Vagina (tissue), 2 donors: ENCODE results near the gene GSTO2. TPM values are rescaled to one million over a fixed set of nuclear protein-coding genes. Genes with fewer than 3 reads are reported as not detected.

Source experiments
- DNase-seq, 2 donors: peaks; one replicate each; pipeline ENCODE4 v3.0.0-alpha.2; 2017; ENCODE audit errors: extremely low spot score in 2 of 2
- H3K27ac ChIP-seq: fragments of 200-600 bp; sonication (generic); one replicate; pipeline ENCODE4 v1.5.1; 2019
- H3K27me3 ChIP-seq: fragments of 200-600 bp; sonication (generic); one replicate; pipeline ENCODE4 v1.5.1; 2019
- H3K36me3 ChIP-seq, 2 donors: fragments of 200-600 bp; sonication (generic); one replicate each; pipeline ENCODE4 v1.5.1; 2017 to 2019
- H3K4me1 ChIP-seq: fragments of 200-600 bp; sonication (generic); one replicate; pipeline ENCODE4 v1.5.1; 2019
- H3K4me3 ChIP-seq, 2 donors: fragments of 200-600 bp; sonication (generic); 1 replicate in 1 of 2; 2 replicates in 1 of 2; pipeline ENCODE4 v1.5.1; 2016 to 2019
- H3K9me3 ChIP-seq: fragments of 200-600 bp; sonication (generic); one replicate; pipeline ENCODE4 v1.5.1; 2019
- POLR2A ChIP-seq, 2 donors: fragments of 450-650 bp; IDR thresholded peaks; one replicate each; pipeline ENCODE4 v1.6.1; 2017; ENCODE audit warnings: antibody characterized with exemption in 2 of 2, mild to moderate bottlenecking in 2 of 2, moderate library complexity in 2 of 2
- POLR2AphosphoS5 ChIP-seq, 2 donors: sonication (generic); formaldehyde crosslinking; IDR thresholded peaks; one replicate each; pipeline ENCODE4 v1.9.0; 2017; ENCODE audit warnings: antibody characterized with exemption in 2 of 2, mild to moderate bottlenecking in 2 of 2, low read depth in 1 of 2; ENCODE audit not compliant: insufficient read depth in 1 of 2
- intact Hi-C: fragments of 100-400 bp; cut with DNase I; formaldehyde crosslinking; loops from one replicate; pipeline ENCODE4 v1.15.1; 2023
- total RNA-seq: library from RNA; depleted of rRNA; stranded (reverse); fragments of >200 nt; gene quantifications from one replicate; pipeline ENCODE4 v1.2.3, GENCODE V29; 2016
- TF ChIP-seq, protein P1 (sequence below), 3 experiments: fragments of 450-650 bp in 2 of 3; fragments of 200-600 bp in 1 of 3; sonication (generic) in 1 of 3; IDR thresholded peaks; one replicate each; pipeline ENCODE4 v1.5.1; 2017 to 2019; ENCODE audit warnings: antibody characterized with exemption in 3 of 3, mild to moderate bottlenecking in 2 of 3, moderate library complexity in 2 of 3

Gene GSTO2
- total RNA-seq, 1 donor from 2014 or later: 13.8 TPM

GRCh38 chr10:104314591-104315485, 45.9 kb downstream of the GSTO2 start:
- peaks cover 62% of the 10 kb centered on the region for H3K4me1 ChIP-seq
- no peak for DNase-seq
- TF ChIP-seq POLR2A (IDR thresholded peaks at IDR 0.05): no peak
- TF ChIP-seq POLR2AphosphoS5 (IDR thresholded peaks at IDR 0.05; ENCODE audit: insufficient read depth in 1 of 2, low read depth in 1 of 2): peak in 1 of 2 donors; percentile 33
- TF ChIP-seq, protein P1, sequence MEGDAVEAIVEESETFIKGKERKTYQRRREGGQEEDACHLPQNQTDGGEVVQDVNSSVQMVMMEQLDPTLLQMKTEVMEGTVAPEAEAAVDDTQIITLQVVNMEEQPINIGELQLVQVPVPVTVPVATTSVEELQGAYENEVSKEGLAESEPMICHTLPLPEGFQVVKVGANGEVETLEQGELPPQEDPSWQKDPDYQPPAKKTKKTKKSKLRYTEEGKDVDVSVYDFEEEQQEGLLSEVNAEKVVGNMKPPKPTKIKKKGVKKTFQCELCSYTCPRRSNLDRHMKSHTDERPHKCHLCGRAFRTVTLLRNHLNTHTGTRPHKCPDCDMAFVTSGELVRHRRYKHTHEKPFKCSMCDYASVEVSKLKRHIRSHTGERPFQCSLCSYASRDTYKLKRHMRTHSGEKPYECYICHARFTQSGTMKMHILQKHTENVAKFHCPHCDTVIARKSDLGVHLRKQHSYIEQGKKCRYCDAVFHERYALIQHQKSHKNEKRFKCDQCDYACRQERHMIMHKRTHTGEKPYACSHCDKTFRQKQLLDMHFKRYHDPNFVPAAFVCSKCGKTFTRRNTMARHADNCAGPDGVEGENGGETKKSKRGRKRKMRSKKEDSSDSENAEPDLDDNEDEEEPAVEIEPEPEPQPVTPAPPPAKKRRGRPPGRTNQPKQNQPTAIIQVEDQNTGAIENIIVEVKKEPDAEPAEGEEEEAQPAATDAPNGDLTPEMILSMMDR (IDR thresholded peaks at IDR 0.05): no peak
- no peak overlapping the region for H3K27ac ChIP-seq
- H3K9me3 ChIP-seq: no peaks in the 10 kb centered on the region
- peaks cover 0 to 31% of the 10 kb centered on the region in 2 donors for H3K36me3 ChIP-seq
- H3K4me3 ChIP-seq: no peak overlapping the region
- intact Hi-C loops: no loop called here
- no peaks in the 10 kb centered on the region for H3K27me3 ChIP-seq

GRCh38 chr10:104315486-104315921, 46.5 kb downstream of the GSTO2 start:
- H3K4me3 ChIP-seq: no peak overlapping the region
- H3K9me3 ChIP-seq: no peaks in the 10 kb centered on the region
- H3K4me1 ChIP-seq: peaks cover 62% of the 10 kb centered on the region
- intact Hi-C loops: no loop called here
- DNase-seq: no peak
- no peak overlapping the region for H3K27ac ChIP-seq
- H3K36me3 ChIP-seq: peaks cover 0 to 31% of the 10 kb centered on the region in 2 donors
- H3K27me3 ChIP-seq: no peaks in the 10 kb centered on the region
- no peak for TF ChIP-seq POLR2AphosphoS5 (IDR thresholded peaks at IDR 0.05; ENCODE audit: insufficient read depth in 1 of 2, low read depth in 1 of 2)
- no peak for TF ChIP-seq POLR2A (IDR thresholded peaks at IDR 0.05)
- TF ChIP-seq, protein P1 (IDR thresholded peaks at IDR 0.05): no peak

- H3K4me1 ChIP-seq: peaks cover 70% of the 10 kb centered on the region
- no peak overlapping the region for H3K4me3 ChIP-seq
- intact Hi-C loops: no loop called here
- no peaks in the 10 kb centered on the region for H3K9me3 ChIP-seq
- TF ChIP-seq POLR2AphosphoS5 (IDR thresholded peaks at IDR 0.05; ENCODE audit: insufficient read depth in 1 of 2, low read depth in 1 of 2) (no peak), POLR2A (IDR thresholded peaks at IDR 0.05) (no peak)
- TF ChIP-seq, protein P1 (IDR thresholded peaks at IDR 0.05): no peak
- H3K27me3 ChIP-seq: no peaks in the 10 kb centered on the region
- H3K36me3 ChIP-seq: peaks cover 0 to 31% of the 10 kb centered on the region in 2 donors
- no peak for DNase-seq
- peak overlapping the region; percentile 96 for H3K27ac ChIP-seq
Measured at GRCh38 chr10:104316321-104317099, 47.5 kb downstream of the GSTO2 start.

DNA sequence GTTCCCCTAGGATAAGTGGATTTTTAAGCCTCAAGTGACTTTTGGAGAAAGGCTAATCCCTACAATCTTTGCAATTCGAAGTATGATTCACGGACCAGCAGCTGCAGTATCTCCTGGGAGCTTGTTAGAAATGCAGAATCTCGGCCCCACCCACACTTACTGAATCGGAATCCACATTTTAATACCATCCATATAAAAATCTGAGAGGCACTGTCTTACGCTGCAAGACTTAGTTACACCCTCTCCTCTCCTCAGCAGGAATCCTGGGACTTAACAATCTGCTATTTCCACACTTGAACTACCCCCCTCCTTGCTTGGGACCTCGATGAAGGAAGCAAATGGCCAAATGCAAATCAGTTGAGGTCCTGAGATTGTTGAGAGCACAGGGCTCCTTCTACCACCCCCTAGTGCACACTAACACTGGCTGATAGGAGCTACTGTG, 48.3 kb downstream of the GSTO2 start:
- TF ChIP-seq POLR2A (IDR thresholded peaks at IDR 0.05) (no peak), POLR2AphosphoS5 (IDR thresholded peaks at IDR 0.05; ENCODE audit: insufficient read depth in 1 of 2, low read depth in 1 of 2) (peak in 1 of 2 donors; percentile 48)
- TF ChIP-seq, protein P1 (IDR thresholded peaks at IDR 0.05): no peak
- peak overlapping the region; percentile 96 for H3K27ac ChIP-seq
- no peak overlapping the region for H3K4me3 ChIP-seq
- DNase-seq: no peak
- H3K4me1 ChIP-seq: peaks cover 70% of the 10 kb centered on the region
- H3K9me3 ChIP-seq: no peaks in the 10 kb centered on the region
- H3K27me3 ChIP-seq: no peaks in the 10 kb centered on the region
- intact Hi-C loops: no loop called here
- H3K36me3 ChIP-seq: peaks cover 0 to 30% of the 10 kb centered on the region in 2 donors
